DND-41 (cell line): ENCODE results near the gene HECTD2.

ENCODE experiments used
- EZH2 ChIP-seq: IDR thresholded peaks from 3 replicates; pipeline ENCODE4 v1.6.1; 2012; ENCODE audit warnings: borderline replicate concordance, low read depth, mild to moderate bottlenecking, moderate library complexity, low read length, inconsistent platforms; ENCODE audit not compliant: severe bottlenecking
- TF ChIP-seq, protein P1 (sequence below): IDR thresholded peaks from 2 replicates; pipeline ENCODE4 v1.5.1; 2012; ENCODE audit warnings: borderline replicate concordance, low read length, moderate library complexity, mild to moderate bottlenecking; ENCODE audit not compliant: poor library complexity, severe bottlenecking; ENCODE audit errors: extremely low read depth

DNA sequence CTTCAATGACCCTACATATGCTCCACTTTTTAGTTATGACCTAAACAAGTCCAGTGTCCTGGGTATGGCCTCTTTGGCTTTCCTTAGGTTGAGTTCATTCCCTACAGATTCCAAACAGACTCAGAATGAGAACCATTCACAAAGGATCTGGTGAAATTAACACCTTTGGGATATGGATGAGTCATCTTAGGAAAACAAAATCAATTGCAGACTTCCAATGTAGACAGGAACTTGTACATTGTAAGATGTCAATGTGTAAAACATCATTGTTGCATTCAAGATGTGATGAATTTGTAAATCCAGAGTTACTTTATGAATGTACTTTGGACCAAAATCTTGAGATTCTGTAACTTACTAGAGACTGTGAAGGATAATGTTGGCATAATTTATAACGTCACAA lies 43.4 kb upstream of the HECTD2 start:
- TF ChIP-seq, protein P1, sequence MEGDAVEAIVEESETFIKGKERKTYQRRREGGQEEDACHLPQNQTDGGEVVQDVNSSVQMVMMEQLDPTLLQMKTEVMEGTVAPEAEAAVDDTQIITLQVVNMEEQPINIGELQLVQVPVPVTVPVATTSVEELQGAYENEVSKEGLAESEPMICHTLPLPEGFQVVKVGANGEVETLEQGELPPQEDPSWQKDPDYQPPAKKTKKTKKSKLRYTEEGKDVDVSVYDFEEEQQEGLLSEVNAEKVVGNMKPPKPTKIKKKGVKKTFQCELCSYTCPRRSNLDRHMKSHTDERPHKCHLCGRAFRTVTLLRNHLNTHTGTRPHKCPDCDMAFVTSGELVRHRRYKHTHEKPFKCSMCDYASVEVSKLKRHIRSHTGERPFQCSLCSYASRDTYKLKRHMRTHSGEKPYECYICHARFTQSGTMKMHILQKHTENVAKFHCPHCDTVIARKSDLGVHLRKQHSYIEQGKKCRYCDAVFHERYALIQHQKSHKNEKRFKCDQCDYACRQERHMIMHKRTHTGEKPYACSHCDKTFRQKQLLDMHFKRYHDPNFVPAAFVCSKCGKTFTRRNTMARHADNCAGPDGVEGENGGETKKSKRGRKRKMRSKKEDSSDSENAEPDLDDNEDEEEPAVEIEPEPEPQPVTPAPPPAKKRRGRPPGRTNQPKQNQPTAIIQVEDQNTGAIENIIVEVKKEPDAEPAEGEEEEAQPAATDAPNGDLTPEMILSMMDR: no peak
- no peak for TF ChIP-seq EZH2
